GM19452 (cell line): ENCODE data around the gene LCE1F.

Source experiments
- ATAC-seq: cut with Tn5 transposase; IDR thresholded peaks from one replicate; pipeline ENCODE4 v1.9.1; 2021; ENCODE audit not compliant: unreplicated experiment

Gene LCE1F

GRCh38 chr1:152774875-152775274, at the start of gene LCE1F:
Gene LCE1F, plus strand, starts transcription at chr1:152775140. Its CDS starts 1,232 bp downstream, at chr1:152776372.
- no peak for ATAC-seq

GRCh38 chr1:152725261-152725660, 49.7 kb upstream of the LCE1F start:
- no peak for ATAC-seq

- no peak for ATAC-seq
Measured at GRCh38 chr1:152728986-152729385, 46.0 kb upstream of the LCE1F start.

GRCh38 chr1:152735648-152736047, 39.3 kb upstream of the LCE1F start:
- ATAC-seq, result no peak

GRCh38 chr1:152737997-152738396, 36.9 kb upstream of the LCE1F start:
- ATAC-seq, result no peak

GRCh38 chr1:152739841-152740240, 35.1 kb upstream of the LCE1F start:
- ATAC-seq, result no peak

- no peak for ATAC-seq
Measured at GRCh38 chr1:152741656-152742055, 33.3 kb upstream of the LCE1F start.

- ATAC-seq, result no peak
Measured at GRCh38 chr1:152743371-152744145, 31.4 kb upstream of the LCE1F start.

- ATAC-seq, result no peak
Measured at GRCh38 chr1:152745289-152745704, 29.6 kb upstream of the LCE1F start.

GRCh38 chr1:152745765-152746444, 29.0 kb upstream of the LCE1F start:
- ATAC-seq, result no peak

- no peak for ATAC-seq
Measured at GRCh38 chr1:152747831-152748230, 27.1 kb upstream of the LCE1F start.

- ATAC-seq, result no peak
Measured at GRCh38 chr1:152752225-152752624, 22.7 kb upstream of the LCE1F start.

GRCh38 chr1:152753586-152753985, 21.4 kb upstream of the LCE1F start:
- ATAC-seq, result no peak

GRCh38 chr1:152756872-152757271, 18.1 kb upstream of the LCE1F start:
- ATAC-seq, result no peak

GRCh38 chr1:152757747-152758146, 17.2 kb upstream of the LCE1F start, which contains the start of gene KPRP:
Gene KPRP, plus strand, starts transcription at chr1:152758025. Its CDS starts 1,564 bp downstream, at chr1:152759589.
- ATAC-seq, result no peak

GRCh38 chr1:152758636-152759035, 16.3 kb upstream of the LCE1F start:
- ATAC-seq, result no peak

GRCh38 chr1:152759453-152760173, 15.3 kb upstream of the LCE1F start:
- ATAC-seq, result no peak

- no peak for ATAC-seq
Measured at GRCh38 chr1:152760551-152761190, 14.3 kb upstream of the LCE1F start.

GRCh38 chr1:152761609-152762213, 13.2 kb upstream of the LCE1F start:
- ATAC-seq, result no peak

GRCh38 chr1:152768847-152769533, 6.0 kb upstream of the LCE1F start:
- ATAC-seq, result no peak
